H9 (cell line): ENCODE results near the gene TTC28. TPM values are rescaled to one million over a fixed set of nuclear protein-coding genes. Genes with fewer than 3 reads are reported as not detected.

Experiments used
- DNase-seq: peaks from one replicate; pipeline ENCODE4 v3.0.0-alpha.2; 2017
- H2AFZ ChIP-seq: one replicate; pipeline ENCODE4 v1.6.1; 2013; ENCODE audit warnings: mild to moderate bottlenecking, low read length, control low read depth, moderate library complexity
- H2AK5ac ChIP-seq: 2 replicates; pipeline ENCODE4 v1.6.1; 2013; ENCODE audit warnings: low read length, control low read depth, mixed read lengths; ENCODE audit not compliant: insufficient read length
- H2BK120ac ChIP-seq: one replicate; pipeline ENCODE4 v1.6.1; 2013; ENCODE audit warnings: low read depth, mild to moderate bottlenecking, low read length, control low read depth, inconsistent platforms; ENCODE audit not compliant: poor library complexity, severe bottlenecking
- H2BK12ac ChIP-seq: 2 replicates; pipeline ENCODE4 v1.6.1; 2013; ENCODE audit warnings: low read length, control low read depth, mixed read lengths, low read depth; ENCODE audit not compliant: insufficient read length
- H2BK15ac ChIP-seq: 2 replicates; pipeline ENCODE4 v1.6.1; 2013; ENCODE audit warnings: low read depth, low read length, control low read depth
- H2BK20ac ChIP-seq: one replicate; pipeline ENCODE4 v1.6.1; 2013; ENCODE audit warnings: low read depth, mild to moderate bottlenecking, low read length, control low read depth, inconsistent platforms; ENCODE audit not compliant: poor library complexity, severe bottlenecking
- H2BK5ac ChIP-seq: 2 replicates; pipeline ENCODE4 v1.6.1; 2013; ENCODE audit warnings: low read length, control low read depth, mixed read lengths; ENCODE audit not compliant: insufficient read length
- H3K14ac ChIP-seq: 2 replicates; pipeline ENCODE4 v1.6.1; 2013; ENCODE audit warnings: low read length, control low read depth; ENCODE audit not compliant: insufficient read depth
- H3K18ac ChIP-seq: 2 replicates; pipeline ENCODE4 v1.6.1; 2013; ENCODE audit warnings: low read depth, mild to moderate bottlenecking, mixed read lengths, low read length, control low read depth; ENCODE audit not compliant: insufficient read length
- H3K23ac ChIP-seq: 2 replicates; pipeline ENCODE4 v1.6.1; 2013; ENCODE audit warnings: low read length, control low read depth, mixed read lengths, low read depth; ENCODE audit not compliant: insufficient read length
- H3K23me2 ChIP-seq: 2 replicates; pipeline ENCODE4 v1.6.1; 2013; ENCODE audit warnings: low read depth, mild to moderate bottlenecking, mixed read lengths, low read length, control low read depth; ENCODE audit not compliant: insufficient read length, poor library complexity, severe bottlenecking
- H3K27ac ChIP-seq: 2 replicates; pipeline ENCODE4 v1.5.1; 2013; ENCODE audit warnings: low read length, control low read depth, mixed read lengths, low read depth; ENCODE audit not compliant: insufficient read length
- H3K27me3 ChIP-seq: 2 replicates; pipeline ENCODE4 v1.6.1; 2013; ENCODE audit warnings: low read length, control low read depth, inconsistent platforms; ENCODE audit not compliant: insufficient read depth
- H3K4ac ChIP-seq: 2 replicates; pipeline ENCODE4 v1.6.1; 2013; ENCODE audit warnings: low read depth, mild to moderate bottlenecking, control low read depth, inconsistent platforms, low read length, moderate library complexity
- H3K4me1 ChIP-seq: 2 replicates; pipeline ENCODE4 v1.6.1; 2013; ENCODE audit warnings: low read length, control low read depth, inconsistent platforms; ENCODE audit not compliant: insufficient read depth
- H3K4me2 ChIP-seq: 2 replicates; pipeline ENCODE4 v1.6.1; 2013; ENCODE audit warnings: low read length, control low read depth, mixed read lengths; ENCODE audit not compliant: insufficient read length, insufficient read depth
- H3K56ac ChIP-seq: 2 replicates; pipeline ENCODE4 v1.6.1; 2013; ENCODE audit warnings: low read depth, mild to moderate bottlenecking, mixed read lengths, low read length, control low read depth; ENCODE audit not compliant: insufficient read length
- H3K79me1 ChIP-seq: 2 replicates; pipeline ENCODE4 v1.6.1; 2013; ENCODE audit warnings: low read depth, mild to moderate bottlenecking, moderate library complexity, low read length, control low read depth, inconsistent platforms; ENCODE audit not compliant: insufficient read depth, poor library complexity, severe bottlenecking
- H3K79me2 ChIP-seq: 2 replicates; pipeline ENCODE4 v1.6.1; 2013; ENCODE audit warnings: low read length, control low read depth, inconsistent platforms; ENCODE audit not compliant: insufficient read depth
- H3K9ac ChIP-seq: 2 replicates; pipeline ENCODE4 v1.6.1; 2013; ENCODE audit warnings: low read length, control low read depth, mixed read lengths; ENCODE audit not compliant: insufficient read length; ENCODE audit errors: extremely low read depth
- H3K9me3 ChIP-seq: one replicate; pipeline ENCODE4 v1.6.1; 2013; ENCODE audit warnings: low read depth, low read length, inconsistent platforms; ENCODE audit not compliant: control insufficient read depth
- H3T11ph ChIP-seq: one replicate; pipeline ENCODE4 v1.6.1; 2013; ENCODE audit warnings: mild to moderate bottlenecking, low read length, control low read depth, inconsistent platforms
- H4K20me1 ChIP-seq: one replicate; pipeline ENCODE4 v1.6.1; 2013; ENCODE audit not compliant: control insufficient read depth, insufficient read length, insufficient read depth
- H4K5ac ChIP-seq: 2 replicates; pipeline ENCODE4 v1.6.1; 2013; ENCODE audit warnings: low read depth, mild to moderate bottlenecking, mixed read lengths, low read length, control low read depth; ENCODE audit not compliant: insufficient read length
- H4K8ac ChIP-seq: replicated peaks from 2 replicates; pipeline ENCODE4 v1.6.1; 2013; ENCODE audit warnings: low read length, control low read depth, mixed read lengths, low read depth; ENCODE audit not compliant: insufficient read length
- H4K91ac ChIP-seq: 2 replicates; pipeline ENCODE4 v1.6.1; 2013; ENCODE audit warnings: low read depth, mild to moderate bottlenecking, moderate library complexity, mixed read lengths, low read length, control low read depth; ENCODE audit not compliant: insufficient read length
- H3K27ac Mint-ChIP-seq, 3 experiments: 2 replicates in 2 of 3; 3 replicates in 1 of 3; pipeline ENCODE4 v1.8.0; 2020 to 2021; ENCODE audit warnings: mixed read lengths in 3 of 3, mild to moderate bottlenecking in 1 of 3, moderate library complexity in 1 of 3
- H3K27me3 Mint-ChIP-seq: 2 replicates; pipeline ENCODE4 v1.8.0; 2021; ENCODE audit warnings: low read depth, mild to moderate bottlenecking, moderate library complexity, mixed read lengths
- H3K36me3 Mint-ChIP-seq, 3 experiments: 2 replicates in 2 of 3; 3 replicates in 1 of 3; pipeline ENCODE4 v1.8.0; 2020 to 2021; ENCODE audit warnings: low read depth in 3 of 3, mixed read lengths in 3 of 3; ENCODE audit not compliant: insufficient read depth in 1 of 3
- H3K4me1 Mint-ChIP-seq, 2 experiments: 2 replicates each; pipeline ENCODE4 v1.8.0; 2020; ENCODE audit warnings: mixed read lengths in 2 of 2
- H3K4me3 Mint-ChIP-seq, 2 experiments: 2 replicates in 1 of 2; 3 replicates in 1 of 2; pipeline ENCODE4 v1.8.0; 2020 to 2021; ENCODE audit warnings: mild to moderate bottlenecking in 2 of 2, mixed read lengths in 2 of 2, moderate library complexity in 1 of 2
- H3K9me3 Mint-ChIP-seq, 2 experiments: 2 replicates in 1 of 2; 3 replicates in 1 of 2; pipeline ENCODE4 v1.8.0; 2020; ENCODE audit warnings: mild to moderate bottlenecking in 2 of 2, mixed read lengths in 2 of 2, moderate library complexity in 1 of 2
- WGBS: extraction: QIAGEN DNeasy Blood & Tissue Kit; methylation state at CpG from one replicate; pipeline ENCODE4 v1.1.7; 2013; ENCODE audit warnings: missing lambda C conversion rate, low lambda C conversion rate, mixed read lengths; ENCODE audit not compliant: insufficient read length; ENCODE audit errors: extremely low coverage; 5-methylcytosine and 5-hydroxymethylcytosine counted together
- total RNA-seq: library from RNA; stranded (reverse); gene quantifications from 2 replicates; pipeline ENCODE4 v1.2.1, GENCODE V29; 2021
- TF ChIP-seq, protein P1 (sequence below): fragments of 200-600 bp; sonication (generic); conservative IDR thresholded peaks from 3 replicates; pipeline ENCODE4 v1.8.0; 2021; ENCODE audit warnings: antibody characterized with exemption, mild to moderate bottlenecking

The TTC28 gene
- total RNA-seq, 1 experiment from 2014 or later, result 13.6 TPM

DNA sequence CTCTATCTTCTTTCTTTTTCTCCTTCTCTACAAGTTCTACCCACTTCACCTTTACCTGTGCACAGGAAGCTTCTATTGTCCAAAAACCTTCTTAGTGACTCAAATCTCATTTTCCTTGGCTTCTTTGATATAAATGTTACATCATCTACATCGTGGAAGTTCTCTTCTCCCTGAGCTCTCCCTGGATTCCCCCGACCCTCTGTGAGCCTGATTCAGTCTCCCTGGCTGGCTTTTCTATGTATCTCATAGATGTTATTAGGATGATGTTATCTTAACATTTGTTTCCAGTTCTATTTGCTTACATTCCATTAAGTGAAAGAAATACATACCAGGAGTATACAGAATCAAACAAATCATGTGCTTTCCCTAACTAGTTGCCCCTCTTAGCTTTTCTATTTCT lies 524.8 kb downstream of the TTC28 start:
- TF ChIP-seq, protein P1, sequence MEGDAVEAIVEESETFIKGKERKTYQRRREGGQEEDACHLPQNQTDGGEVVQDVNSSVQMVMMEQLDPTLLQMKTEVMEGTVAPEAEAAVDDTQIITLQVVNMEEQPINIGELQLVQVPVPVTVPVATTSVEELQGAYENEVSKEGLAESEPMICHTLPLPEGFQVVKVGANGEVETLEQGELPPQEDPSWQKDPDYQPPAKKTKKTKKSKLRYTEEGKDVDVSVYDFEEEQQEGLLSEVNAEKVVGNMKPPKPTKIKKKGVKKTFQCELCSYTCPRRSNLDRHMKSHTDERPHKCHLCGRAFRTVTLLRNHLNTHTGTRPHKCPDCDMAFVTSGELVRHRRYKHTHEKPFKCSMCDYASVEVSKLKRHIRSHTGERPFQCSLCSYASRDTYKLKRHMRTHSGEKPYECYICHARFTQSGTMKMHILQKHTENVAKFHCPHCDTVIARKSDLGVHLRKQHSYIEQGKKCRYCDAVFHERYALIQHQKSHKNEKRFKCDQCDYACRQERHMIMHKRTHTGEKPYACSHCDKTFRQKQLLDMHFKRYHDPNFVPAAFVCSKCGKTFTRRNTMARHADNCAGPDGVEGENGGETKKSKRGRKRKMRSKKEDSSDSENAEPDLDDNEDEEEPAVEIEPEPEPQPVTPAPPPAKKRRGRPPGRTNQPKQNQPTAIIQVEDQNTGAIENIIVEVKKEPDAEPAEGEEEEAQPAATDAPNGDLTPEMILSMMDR, result no peak
- H3K4me1 Mint-ChIP-seq, result peaks cover 15 to 17% of the 10 kb centered on the region in 2 experiments
- H3K27ac Mint-ChIP-seq, result no peak overlapping the region
- no peak overlapping the region for H3K4me3 Mint-ChIP-seq
- Histone ChIP-seq H3K23ac (no peak overlapping the region), H3K4ac (no peak overlapping the region), H3K4me2 (no peak overlapping the region), H2AK5ac (no peak overlapping the region), H4K5ac (no peak overlapping the region), H3K79me1 (no peaks in the 10 kb centered on the region), H2BK120ac (no peak overlapping the region), H3K14ac (no peak overlapping the region), H2BK15ac (no peak overlapping the region), H3K4me1 (peaks cover 4% of the 10 kb centered on the region; the same call in 1 of the 2 replicates), H4K8ac (no peak overlapping the region), H2AFZ (no peak overlapping the region), H3K9ac (no peak overlapping the region), H3K9me3 (no peaks in the 10 kb centered on the region), H3K27ac (no peak overlapping the region), H3K56ac (no peak overlapping the region), H2BK20ac (no peak overlapping the region), H3K23me2 (no peaks in the 10 kb centered on the region), H4K20me1 (no peaks in the 10 kb centered on the region), H2BK12ac (no peak overlapping the region), H3K18ac (no peak overlapping the region), H4K91ac (no peak overlapping the region), H3K79me2 (no peaks in the 10 kb centered on the region), H3K27me3 (no peaks in the 10 kb centered on the region), H3T11ph (no peak overlapping the region), H2BK5ac (no peak overlapping the region)
- H3K9me3 Mint-ChIP-seq, result peaks cover 0 to 10% of the 10 kb centered on the region in 2 experiments; a peak in 2 of 5 replicates
- peaks cover 0 to 22% (median 1%) of the 10 kb centered on the region in 3 experiments; a peak in 4 of 7 replicates for H3K36me3 Mint-ChIP-seq
- no peaks in the 10 kb centered on the region for H3K27me3 Mint-ChIP-seq
- WGBS, result no CpG with 5 or more reads among the region's 2 CpGs
- DNase-seq, result no peak
